Left forelimb (tissue), 1 donor: ENCODE results near the gene PLPP1.
"Not testable (repeated sequence)": the region's sequence is repeated elsewhere in the genome, so short reads cannot be mapped to it uniquely, and the experiment has no call there.

ENCODE experiments used
- DNase-seq: peaks from one replicate; pipeline ENCODE4 v3.0.0-alpha.2; 2018; ENCODE audit warnings: low spot score

Gene PLPP1

GRCh38 chr5:55503917-55504316, 30.8 kb downstream of the PLPP1 start:
- not testable (repeated sequence) for DNase-seq

- no peak for DNase-seq
Measured at GRCh38 chr5:55502759-55503158, 32.0 kb downstream of the PLPP1 start.

GRCh38 chr5:55498457-55498856, 36.3 kb downstream of the PLPP1 start:
- no peak for DNase-seq

- no peak for DNase-seq
Measured at GRCh38 chr5:55497712-55498111, 37.1 kb downstream of the PLPP1 start.

GRCh38 chr5:55495216-55495615, 39.5 kb downstream of the PLPP1 start:
- no peak for DNase-seq

- no peak for DNase-seq
Measured at GRCh38 chr5:55492449-55492848, 42.3 kb downstream of the PLPP1 start.

- DNase-seq: no peak
Measured at GRCh38 chr5:55485073-55485472, 49.7 kb downstream of the PLPP1 start.

GRCh38 chr5:55484531-55484930, 50.2 kb downstream of the PLPP1 start:
- DNase-seq: no peak

GRCh38 chr5:55483885-55484284, 50.9 kb downstream of the PLPP1 start:
- DNase-seq: no peak

- no peak for DNase-seq
Measured at GRCh38 chr5:55481293-55481855, 53.4 kb downstream of the PLPP1 start.

- DNase-seq: no peak
Measured at GRCh38 chr5:55480781-55481180, 54.0 kb downstream of the PLPP1 start.

- DNase-seq: no peak
Measured at GRCh38 chr5:55472642-55473041, 62.1 kb downstream of the PLPP1 start.

GRCh38 chr5:55471468-55471867, 63.3 kb downstream of the PLPP1 start:
- no peak for DNase-seq

- no peak for DNase-seq
Measured at GRCh38 chr5:55470282-55470681, 64.5 kb downstream of the PLPP1 start.

GRCh38 chr5:55469839-55470238, 64.9 kb downstream of the PLPP1 start:
- no peak for DNase-seq

GRCh38 chr5:55467862-55468551, 66.8 kb downstream of the PLPP1 start:
- no peak for DNase-seq

GRCh38 chr5:55463613-55464012, 71.2 kb downstream of the PLPP1 start:
- no peak for DNase-seq

GRCh38 chr5:55459572-55459971, 75.2 kb downstream of the PLPP1 start:
- no peak for DNase-seq

- DNase-seq: no peak
Measured at GRCh38 chr5:55456216-55456895, 78.4 kb downstream of the PLPP1 start.

- no peak for DNase-seq
Measured at GRCh38 chr5:55454282-55454681, 80.5 kb downstream of the PLPP1 start.

GRCh38 chr5:55453211-55453610, 81.6 kb downstream of the PLPP1 start:
- no peak for DNase-seq

- no peak for DNase-seq
Measured at GRCh38 chr5:55451976-55452375, 82.8 kb downstream of the PLPP1 start.

GRCh38 chr5:55450050-55450765, 84.6 kb downstream of the PLPP1 start:
- DNase-seq: no peak
